Esophagus (tissue), 2 donors: ENCODE data around the gene RBM11. TPM values are rescaled to one million over a fixed set of nuclear protein-coding genes. Genes with fewer than 3 reads are reported as not detected.
"Not testable (repeated sequence)": the region's sequence is repeated elsewhere in the genome, so short reads cannot be mapped to it uniquely, and the experiment has no call there.

Source experiments
- H3K27ac ChIP-seq, 2 donors: one replicate each; pipeline ENCODE4 v1.5.1; 2013; ENCODE audit warnings: low read depth in 2 of 2, mild to moderate bottlenecking in 2 of 2, inconsistent platforms in 1 of 2, low read length in 1 of 2, moderate library complexity in 1 of 2
- H3K27me3 ChIP-seq, 2 donors: one replicate each; pipeline ENCODE4 v1.6.1; 2013; ENCODE audit warnings: low read length in 2 of 2, control low read depth in 1 of 2, mild to moderate bottlenecking in 1 of 2; ENCODE audit not compliant: insufficient read depth in 2 of 2, control insufficient read depth in 1 of 2
- H3K36me3 ChIP-seq, 2 donors: one replicate each; pipeline ENCODE4 v1.6.1; 2013; ENCODE audit warnings: low read length in 1 of 2; ENCODE audit not compliant: control insufficient read depth in 2 of 2, insufficient read depth in 2 of 2
- H3K4me1 ChIP-seq, 2 donors: one replicate each; pipeline ENCODE4 v1.6.1; 2013; ENCODE audit warnings: low read length in 1 of 2; ENCODE audit not compliant: control insufficient read depth in 2 of 2, insufficient read depth in 2 of 2
- H3K4me3 ChIP-seq, 2 donors: one replicate each; pipeline ENCODE4 v1.5.1; 2013; ENCODE audit warnings: low read length in 2 of 2, mild to moderate bottlenecking in 2 of 2, low read depth in 1 of 2, moderate library complexity in 1 of 2
- H3K9me3 ChIP-seq, 2 donors: one replicate each; pipeline ENCODE4 v1.6.1; 2013; ENCODE audit warnings: mild to moderate bottlenecking in 2 of 2, low read depth in 1 of 2, low read length in 1 of 2, moderate library complexity in 1 of 2; ENCODE audit not compliant: control insufficient read depth in 2 of 2, insufficient read depth in 1 of 2
- WGBS, 2 donors: extraction: QIAGEN DNeasy Blood & Tissue Kit; methylation state at CpG; one replicate each; pipeline ENCODE4 v1.1.7; 2013; 5-methylcytosine and 5-hydroxymethylcytosine counted together
- polyA plus RNA-seq, 2 donors: library from polyadenylated mRNA; stranded (reverse); fragments of 200-250 nt; gene quantifications; one replicate each; pipeline ENCODE4 v1.2.3, GENCODE V29; 2013
- donor health status: healthy with polysubstance abuse.
- donor health status: Bipolar disorder and iron deficiency.

Gene RBM11
- polyA plus RNA-seq = 1 to 10 TPM in 1 of 2 donors, under 1 TPM in 1; 0.92 to 1.7 TPM

GRCh38 chr21:14215971-14216641, at the start of gene RBM11:
TSS of gene RBM11 (plus strand) at chr21:14216157. CDS start at chr21:14216187, 30 bp downstream.
- Histone ChIP-seq H3K27me3 (no peaks in the 10 kb centered on the region), H3K9me3 (no peaks in the 10 kb centered on the region), H3K4me1 (no peaks in the 10 kb centered on the region), H3K27ac (no peak within 1 kb of the TSS), H3K4me3 (peak within 1 kb of the TSS; percentile 56 to 80), H3K36me3 (no peaks in the 10 kb centered on the region)
- WGBS, 2 donors = 1% methylated on average over 55 of the region's 55 CpGs

GRCh38 chr21:14166463-14167223, 49.3 kb upstream of the RBM11 start:
- not testable (repeated sequence) for H3K27ac ChIP-seq, H3K36me3 ChIP-seq, H3K27me3 ChIP-seq, H3K9me3 ChIP-seq, H3K4me1 ChIP-seq, H3K4me3 ChIP-seq
- 83 to 87% methylated on average over 16 of the region's 16 CpGs for WGBS, 2 donors

- Histone ChIP-seq H3K27ac (no peak overlapping the region), H3K27me3 (no peaks in the 10 kb centered on the region), H3K4me1 (no peaks in the 10 kb centered on the region), H3K9me3 (no peaks in the 10 kb centered on the region), H3K36me3 (no peaks in the 10 kb centered on the region), H3K4me3 (no peak overlapping the region)
Observed at GRCh38 chr21:14206222-14206621, 9.7 kb upstream of the RBM11 start.

GRCh38 chr21:14210738-14211137, 5.2 kb upstream of the RBM11 start, which contains the start of gene LIPI:
TSS of gene LIPI (minus strand) at chr21:14210955. CDS start at chr21:14210845, 110 bp downstream.
- no peaks in the 10 kb centered on the region for H3K9me3 ChIP-seq
- no peaks in the 10 kb centered on the region for H3K4me1 ChIP-seq
- WGBS, 2 donors = 84 to 98% methylated on average over 1 of the region's 1 CpG
- no peaks in the 10 kb centered on the region for H3K27me3 ChIP-seq
- no peaks in the 10 kb centered on the region for H3K36me3 ChIP-seq
- H3K27ac ChIP-seq = no peak within 1 kb of the TSS
- no peak within 1 kb of the TSS for H3K4me3 ChIP-seq

GRCh38 chr21:14213164-14213563, 2.8 kb upstream of the RBM11 start:
- Histone ChIP-seq H3K27ac (no peak overlapping the region), H3K9me3 (no peaks in the 10 kb centered on the region), H3K27me3 (no peaks in the 10 kb centered on the region), H3K4me1 (no peaks in the 10 kb centered on the region), H3K36me3 (no peaks in the 10 kb centered on the region), H3K4me3 (no peak overlapping the region)

- WGBS, 2 donors = 94 to 95% methylated on average over 1 of the region's 1 CpG
- no peaks in the 10 kb centered on the region for H3K36me3 ChIP-seq
- H3K4me1 ChIP-seq = no peaks in the 10 kb centered on the region
- H3K9me3 ChIP-seq = no peaks in the 10 kb centered on the region
- H3K27me3 ChIP-seq = no peaks in the 10 kb centered on the region
- H3K4me3 ChIP-seq = no peak overlapping the region
- no peak overlapping the region for H3K27ac ChIP-seq
Observed at GRCh38 chr21:14223365-14223764, 7.4 kb downstream of the RBM11 start.

- 73 to 76% methylated on average over 1 of the region's 1 CpG for WGBS, 2 donors
Observed at GRCh38 chr21:14229399-14229798, 13.4 kb downstream of the RBM11 start.

GRCh38 chr21:14235101-14235500, 19.1 kb downstream of the RBM11 start:
- no peaks in the 10 kb centered on the region for H3K4me1 ChIP-seq
- WGBS, 2 donors = 75 to 83% methylated on average over 5 of the region's 5 CpGs
- no peaks in the 10 kb centered on the region for H3K27me3 ChIP-seq

More at GRCh38 chr21:14229399-14229798, 13.4 kb downstream of the RBM11 start:
- H3K4me3 ChIP-seq = no peak overlapping the region
- no peaks in the 10 kb centered on the region for H3K36me3 ChIP-seq
- H3K27me3 ChIP-seq = no peaks in the 10 kb centered on the region
- no peaks in the 10 kb centered on the region for H3K9me3 ChIP-seq
- no peak overlapping the region for H3K27ac ChIP-seq
- H3K4me1 ChIP-seq = no peaks in the 10 kb centered on the region

GRCh38 chr21:14236180-14236579, 20.2 kb downstream of the RBM11 start:
- Histone ChIP-seq H3K4me3 (no peak overlapping the region), H3K27me3 (no peaks in the 10 kb centered on the region)
- WGBS, 2 donors = 50 to 56% methylated on average over 3 of the region's 3 CpGs

More at GRCh38 chr21:14235101-14235500, 19.1 kb downstream of the RBM11 start:
- Histone ChIP-seq H3K9me3 (no peaks in the 10 kb centered on the region), H3K27ac (no peak overlapping the region), H3K36me3 (no peaks in the 10 kb centered on the region), H3K4me3 (no peak overlapping the region)

More at GRCh38 chr21:14236180-14236579, 20.2 kb downstream of the RBM11 start:
- Histone ChIP-seq H3K27ac (no peak overlapping the region), H3K9me3 (no peaks in the 10 kb centered on the region), H3K36me3 (no peaks in the 10 kb centered on the region), H3K4me1 (no peaks in the 10 kb centered on the region)
